NB4 (cell line): Measurements from ENCODE around the gene PCDHGA1.

Experiments
- DNase-seq: peaks from one replicate; pipeline ENCODE4 v3.0.0; 2010; ENCODE audit warnings: low read depth
- H3K4me3 ChIP-seq: one replicate; pipeline ENCODE4 v1.5.1; 2011; ENCODE audit warnings: mild to moderate bottlenecking, low read depth, low read length, moderate library complexity
- MYC ChIP-seq: IDR thresholded peaks from 2 replicates; pipeline ENCODE4 v1.6.1; 2011; ENCODE audit warnings: low read depth, low read length
- POLR2A ChIP-seq: IDR thresholded peaks from 2 replicates; pipeline ENCODE4 v1.6.1; 2011; ENCODE audit warnings: mild to moderate bottlenecking; ENCODE audit not compliant: insufficient read length; ENCODE audit errors: extremely low read depth
- TF ChIP-seq, protein P1 (sequence below): IDR thresholded peaks from 2 replicates; pipeline ENCODE4 v1.6.1; 2011; ENCODE audit warnings: low read depth, low read length
- TF ChIP-seq, protein P2 (sequence below): IDR thresholded peaks from one replicate; pipeline ENCODE4 v1.5.1; 2012; ENCODE audit warnings: low read depth, low read length

The PCDHGA1 gene

DNA sequence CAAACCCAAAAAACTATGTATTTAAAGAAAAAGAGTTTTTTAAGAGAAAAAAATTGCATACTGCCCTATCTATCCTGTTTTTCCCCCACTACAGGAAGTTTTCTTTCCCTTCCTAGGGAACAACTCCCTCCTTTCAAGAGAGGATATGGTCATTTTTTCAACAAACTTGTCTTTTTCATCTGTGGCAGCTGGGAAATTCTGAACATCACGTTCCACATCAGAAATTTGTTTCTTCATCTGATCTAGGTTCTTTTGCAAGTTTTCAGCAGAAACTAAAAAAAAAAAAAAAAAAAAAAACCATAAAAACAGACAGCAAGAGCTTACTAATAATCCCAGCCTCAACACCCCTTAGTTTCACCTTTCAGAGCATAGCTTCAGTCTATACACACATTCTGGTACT is 197.1 kb downstream of the PCDHGA1 start:
- TF ChIP-seq, protein P1, sequence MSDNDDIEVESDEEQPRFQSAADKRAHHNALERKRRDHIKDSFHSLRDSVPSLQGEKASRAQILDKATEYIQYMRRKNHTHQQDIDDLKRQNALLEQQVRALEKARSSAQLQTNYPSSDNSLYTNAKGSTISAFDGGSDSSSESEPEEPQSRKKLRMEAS, result no peak
- TF ChIP-seq, protein P2, sequence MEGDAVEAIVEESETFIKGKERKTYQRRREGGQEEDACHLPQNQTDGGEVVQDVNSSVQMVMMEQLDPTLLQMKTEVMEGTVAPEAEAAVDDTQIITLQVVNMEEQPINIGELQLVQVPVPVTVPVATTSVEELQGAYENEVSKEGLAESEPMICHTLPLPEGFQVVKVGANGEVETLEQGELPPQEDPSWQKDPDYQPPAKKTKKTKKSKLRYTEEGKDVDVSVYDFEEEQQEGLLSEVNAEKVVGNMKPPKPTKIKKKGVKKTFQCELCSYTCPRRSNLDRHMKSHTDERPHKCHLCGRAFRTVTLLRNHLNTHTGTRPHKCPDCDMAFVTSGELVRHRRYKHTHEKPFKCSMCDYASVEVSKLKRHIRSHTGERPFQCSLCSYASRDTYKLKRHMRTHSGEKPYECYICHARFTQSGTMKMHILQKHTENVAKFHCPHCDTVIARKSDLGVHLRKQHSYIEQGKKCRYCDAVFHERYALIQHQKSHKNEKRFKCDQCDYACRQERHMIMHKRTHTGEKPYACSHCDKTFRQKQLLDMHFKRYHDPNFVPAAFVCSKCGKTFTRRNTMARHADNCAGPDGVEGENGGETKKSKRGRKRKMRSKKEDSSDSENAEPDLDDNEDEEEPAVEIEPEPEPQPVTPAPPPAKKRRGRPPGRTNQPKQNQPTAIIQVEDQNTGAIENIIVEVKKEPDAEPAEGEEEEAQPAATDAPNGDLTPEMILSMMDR, result no peak
- TF ChIP-seq POLR2A (no peak), MYC (no peak)
- no peak for DNase-seq
- no peak overlapping the region for H3K4me3 ChIP-seq

DNA sequence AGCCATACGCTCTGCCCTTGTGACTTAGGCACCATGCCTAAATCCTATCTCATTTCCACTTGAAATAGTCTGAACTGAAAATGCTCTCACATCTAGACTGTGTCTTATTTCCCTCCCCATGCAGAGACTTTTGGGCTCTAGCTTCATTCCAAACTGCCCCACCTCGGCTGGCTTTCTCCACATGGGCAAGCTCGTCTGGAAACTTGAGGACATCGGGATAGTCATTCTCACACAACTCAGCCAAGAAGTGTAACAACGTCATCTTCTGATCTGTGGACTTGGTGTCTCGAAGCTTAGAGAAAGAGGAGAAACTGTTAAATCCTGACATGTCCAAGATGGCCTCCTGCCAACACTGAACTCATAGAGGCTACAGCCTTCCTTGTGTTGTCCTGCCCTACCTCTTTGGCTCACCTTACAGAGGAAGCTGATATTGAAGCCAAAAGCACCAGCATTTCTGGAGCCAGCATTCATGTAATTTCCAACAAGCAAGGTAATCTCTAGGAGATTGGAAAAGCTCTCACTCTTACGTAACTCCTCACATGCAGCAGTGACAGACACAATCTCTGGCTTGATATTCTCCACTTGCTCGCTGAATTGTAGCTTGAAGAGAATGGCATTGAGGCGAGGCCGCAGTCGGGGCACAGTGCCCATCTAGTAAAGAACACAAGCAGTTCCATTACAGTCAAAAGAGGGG is 198.1 kb downstream of the PCDHGA1 start:
- no peak overlapping the region for H3K4me3 ChIP-seq
- DNase-seq, result no peak
- TF ChIP-seq, protein P2, result no peak
- TF ChIP-seq MYC (no peak), POLR2A (no peak)
- TF ChIP-seq, protein P1, result no peak

- no peak overlapping the region for H3K4me3 ChIP-seq
Observed at GRCh38 chr5:141529002-141529401, 198.7 kb downstream of the PCDHGA1 start.

GRCh38 chr5:141529873-141530272 is 199.6 kb downstream of the PCDHGA1 start:
- H3K4me3 ChIP-seq, result no peak overlapping the region
- DNase-seq, result no peak
- TF ChIP-seq MYC (no peak), POLR2A (no peak)
- TF ChIP-seq, protein P2, result no peak
- TF ChIP-seq, protein P1, result no peak

More at GRCh38 chr5:141529002-141529401, 198.7 kb downstream of the PCDHGA1 start:
- TF ChIP-seq, protein P1, result no peak
- TF ChIP-seq, protein P2, result no peak
- TF ChIP-seq MYC, result no peak
- TF ChIP-seq POLR2A, result no peak
- no peak for DNase-seq

- TF ChIP-seq MYC, result no peak
- TF ChIP-seq, protein P2, result no peak
- no peak for TF ChIP-seq POLR2A
- TF ChIP-seq, protein P1, result no peak
- DNase-seq, result no peak
- no peak overlapping the region for H3K4me3 ChIP-seq
Observed at GRCh38 chr5:141532726-141533125, 202.4 kb downstream of the PCDHGA1 start.

DNA sequence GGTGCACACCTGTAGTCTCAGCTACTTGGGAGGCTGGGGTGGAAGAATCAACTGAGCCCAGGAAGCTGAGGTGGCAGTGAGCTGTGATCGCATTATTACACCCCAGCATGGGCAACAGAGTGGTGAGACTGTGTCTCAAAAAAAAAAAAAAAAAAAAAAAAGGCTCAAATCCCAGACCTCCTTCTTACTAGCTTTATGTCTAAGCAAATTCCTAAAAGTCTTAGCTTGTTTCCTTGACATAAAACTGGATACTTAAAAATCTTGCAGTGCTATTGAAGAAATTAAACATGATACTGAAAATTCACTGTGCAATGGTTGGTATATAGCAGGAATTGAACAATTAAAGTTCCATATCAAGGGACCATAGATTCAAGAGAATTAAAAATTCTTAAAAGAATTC is 203.6 kb downstream of the PCDHGA1 start:
- no peak for TF ChIP-seq POLR2A
- TF ChIP-seq MYC, result no peak
- TF ChIP-seq, protein P1, result no peak
- DNase-seq, result no peak

More for the DNA sequence above, 203.6 kb downstream of the PCDHGA1 start:
- no peak overlapping the region for H3K4me3 ChIP-seq
